PC-9 (cell line): Measurements from ENCODE around the gene PTP4A1.

Source experiments
- EZH2 ChIP-seq: fragments of 200-600 bp; sonication (generic); IDR thresholded peaks from 2 replicates; pipeline ENCODE4 v1.8.0; 2017; ENCODE audit warnings: antibody characterized with exemption, low read depth
- TF ChIP-seq, protein P1 (sequence below): fragments of 200-600 bp; sonication (generic); conservative IDR thresholded peaks from 2 replicates; pipeline ENCODE4 v1.6.1; 2017; ENCODE audit warnings: mixed run types, antibody characterized with exemption, mild to moderate bottlenecking, moderate library complexity

GRCh38 chr6:63523630-63524029 is 48.6 kb upstream of the PTP4A1 start:
- TF ChIP-seq, protein P1, sequence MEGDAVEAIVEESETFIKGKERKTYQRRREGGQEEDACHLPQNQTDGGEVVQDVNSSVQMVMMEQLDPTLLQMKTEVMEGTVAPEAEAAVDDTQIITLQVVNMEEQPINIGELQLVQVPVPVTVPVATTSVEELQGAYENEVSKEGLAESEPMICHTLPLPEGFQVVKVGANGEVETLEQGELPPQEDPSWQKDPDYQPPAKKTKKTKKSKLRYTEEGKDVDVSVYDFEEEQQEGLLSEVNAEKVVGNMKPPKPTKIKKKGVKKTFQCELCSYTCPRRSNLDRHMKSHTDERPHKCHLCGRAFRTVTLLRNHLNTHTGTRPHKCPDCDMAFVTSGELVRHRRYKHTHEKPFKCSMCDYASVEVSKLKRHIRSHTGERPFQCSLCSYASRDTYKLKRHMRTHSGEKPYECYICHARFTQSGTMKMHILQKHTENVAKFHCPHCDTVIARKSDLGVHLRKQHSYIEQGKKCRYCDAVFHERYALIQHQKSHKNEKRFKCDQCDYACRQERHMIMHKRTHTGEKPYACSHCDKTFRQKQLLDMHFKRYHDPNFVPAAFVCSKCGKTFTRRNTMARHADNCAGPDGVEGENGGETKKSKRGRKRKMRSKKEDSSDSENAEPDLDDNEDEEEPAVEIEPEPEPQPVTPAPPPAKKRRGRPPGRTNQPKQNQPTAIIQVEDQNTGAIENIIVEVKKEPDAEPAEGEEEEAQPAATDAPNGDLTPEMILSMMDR = no peak
- TF ChIP-seq EZH2 = no peak
